ENCODE results near the gene MISP3. TPM values are rescaled to one million over a fixed set of nuclear protein-coding genes. Genes with fewer than 3 reads are reported as not detected.
"Not testable (repeated sequence)": the region's sequence is repeated elsewhere in the genome, so short reads cannot be mapped to it uniquely, and the experiment has no call there.

Gene MISP3
- total RNA-seq, 4 donors from 2014 or later: 1.6 to 3.0 (median 2.8) TPM; not detected in 1

GRCh38 chr19:14031719-14032480 is 40.7 kb upstream of the MISP3 start, which contains the start of gene IL27RA:
TSS of gene IL27RA (plus strand) at chr19:14031762. CDS start at chr19:14031873, 111 bp downstream.
- ATAC-seq (ENCODE audit: low FRiP score) (peak; percentile 63), DNase-seq (ENCODE audit: low spot score) (no peak)
- no peak for TF ChIP-seq CTCF (IDR thresholded peaks at IDR 0.05)

GRCh38 chr19:14033946-14034345 is 38.6 kb upstream of the MISP3 start:
- ATAC-seq (ENCODE audit: low FRiP score): no peak
- no peak for TF ChIP-seq CTCF (IDR thresholded peaks at IDR 0.05)

GRCh38 chr19:14035159-14035558 is 37.4 kb upstream of the MISP3 start:
- not testable (repeated sequence) for DNase-seq (ENCODE audit: low spot score); ATAC-seq (ENCODE audit: low FRiP score)

More at GRCh38 chr19:14033946-14034345, 38.6 kb upstream of the MISP3 start:
- DNase-seq (ENCODE audit: low spot score): no peak

GRCh38 chr19:14035706-14036105 is 36.9 kb upstream of the MISP3 start:
- DNase-seq (ENCODE audit: low spot score) (no peak), ATAC-seq (ENCODE audit: low FRiP score) (no peak)
- no peak for TF ChIP-seq CTCF (IDR thresholded peaks at IDR 0.05)

GRCh38 chr19:14039181-14039580 is 33.4 kb upstream of the MISP3 start:
- DNase-seq (ENCODE audit: low spot score) (no peak), ATAC-seq (ENCODE audit: low FRiP score) (no peak)
- no peak for TF ChIP-seq CTCF (IDR thresholded peaks at IDR 0.05)

- TF ChIP-seq CTCF (IDR thresholded peaks at IDR 0.05): peak in 1 of 3 donors; percentile 38
- DNase-seq (ENCODE audit: low spot score): not testable (repeated sequence)
- peak; percentile 75 for ATAC-seq (ENCODE audit: low FRiP score)
Observed at GRCh38 chr19:14042659-14043608, 29.7 kb upstream of the MISP3 start.

GRCh38 chr19:14047866-14048265 is 24.7 kb upstream of the MISP3 start:
- not testable (repeated sequence) for DNase-seq (ENCODE audit: low spot score); ATAC-seq (ENCODE audit: low FRiP score)
